ENCODE measurements around the gene TGIF2.

DNA sequence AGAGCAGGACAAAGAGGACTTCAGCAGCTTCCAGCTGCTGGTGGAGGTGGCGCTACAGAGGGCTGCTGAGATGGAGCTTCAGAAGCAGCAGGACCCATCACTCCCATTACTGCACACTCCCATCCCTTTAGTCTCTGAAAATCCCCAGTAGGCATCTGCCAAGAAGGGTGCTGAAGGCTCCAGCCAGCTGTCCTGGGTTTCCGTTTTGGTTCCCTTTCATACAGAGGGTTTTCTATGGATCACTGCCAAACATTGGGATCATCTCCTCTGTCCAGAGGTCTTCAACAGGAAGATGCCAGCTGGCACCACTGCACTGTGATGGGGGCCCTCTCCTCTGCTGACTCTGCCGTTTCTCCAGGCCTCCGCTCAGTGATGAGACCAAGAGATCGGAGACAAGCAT lies 17.9 kb downstream of the TGIF2 start:
- no peak for TF ChIP-seq SUZ12 (IDR thresholded peaks at IDR 0.05; ENCODE audit: extremely low read depth, insufficient read depth, insufficient read length)
- TF ChIP-seq YY1 (IDR thresholded peaks at IDR 0.05; ENCODE audit: insufficient read depth, insufficient read length) = no peak

Measured in NT2/D1 (cell line).